Measurements from ENCODE around the gene PUS10. TPM values are rescaled to one million over a fixed set of nuclear protein-coding genes. Genes with fewer than 3 reads are reported as not detected.
"Not testable (repeated sequence)": the region's sequence is repeated elsewhere in the genome, so short reads cannot be mapped to it uniquely, and the experiment has no call there.

The PUS10 gene
- total and polyA plus RNA-seq, 5 donors from 2014 or later, result 4.5 to 7.1 (median 5.5) TPM

DNA sequence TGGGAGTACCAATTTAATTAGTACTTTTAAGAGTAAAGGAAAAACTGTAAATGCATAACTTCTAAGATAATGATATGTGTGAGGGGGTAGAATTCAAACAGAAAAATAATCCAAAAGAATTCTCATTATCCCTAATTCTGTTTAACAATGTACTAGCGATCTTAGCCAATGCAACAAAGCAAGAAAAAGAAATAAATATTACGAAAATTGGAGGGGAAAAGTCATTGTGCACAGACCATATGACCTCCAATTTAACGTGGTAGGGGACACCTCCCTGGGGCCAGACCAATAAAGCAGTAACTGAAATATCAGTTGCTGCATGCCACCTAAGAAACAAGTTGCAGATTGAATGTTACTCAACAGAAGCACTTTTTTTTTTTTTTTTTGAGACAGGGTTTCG lies 26.4 kb downstream of the PUS10 start:
- Mint-ChIP-seq H3K4me3 (peak overlapping the region in 2 of 4 donors; percentile 21 to 22), H3K27me3 (no peaks in the 10 kb centered on the region), H3K9me3 (peaks cover 0 to 7% (median 0%) of the 10 kb centered on the region in 7 donors), H3K27ac (peak overlapping the region in 1 of 3 donors; percentile 96), H3K36me3 (peaks cover 6% of the 10 kb centered on the region), H3K4me1 (peaks cover 5 to 23% (median 17%) of the 10 kb centered on the region in 4 donors)
- Histone ChIP-seq H3K27me3 (ENCODE audit: control insufficient read depth, insufficient read depth, low read length) (no peaks in the 10 kb centered on the region), H3K27ac (ENCODE audit: insufficient read depth, low read length, poor library complexity, severe bottlenecking) (no peak overlapping the region), H3K36me3 (ENCODE audit: control insufficient read depth, insufficient read depth, low read length) (no peaks in the 10 kb centered on the region), H3K4me1 (ENCODE audit: control insufficient read depth, insufficient read depth, low read length, poor library complexity, severe bottlenecking) (peaks cover 6% of the 10 kb centered on the region), H3K9me3 (ENCODE audit: control insufficient read depth in 2 of 2, low read length in 2 of 2) (no peaks in the 10 kb centered on the region), H3K4me3 (ENCODE audit: low read depth, low read length) (no peak overlapping the region)
- ATAC-seq (ENCODE audit: low read depth in 2 of 2), result no peak
- no peak for DNase-seq

DNA sequence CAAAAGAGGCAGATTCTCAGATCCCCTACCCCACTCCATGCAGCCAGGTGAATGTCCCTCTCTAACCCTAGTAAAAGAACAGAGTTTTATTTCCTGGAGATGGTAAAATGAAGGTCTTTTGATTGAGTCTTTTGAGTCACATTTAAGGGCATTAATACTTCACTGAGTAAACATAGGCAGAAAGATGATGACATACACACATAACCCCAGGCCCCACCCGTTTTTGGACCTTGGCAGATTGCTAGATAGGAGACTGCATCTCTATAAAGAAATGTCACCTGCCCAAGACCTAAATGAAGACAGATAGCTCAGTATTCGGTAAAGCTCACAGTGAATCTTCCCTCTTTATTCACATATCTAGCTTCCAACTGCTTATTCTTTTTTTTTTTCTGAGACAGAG lies 28.8 kb downstream of the PUS10 start:
- H3K4me1 Mint-ChIP-seq, result peaks cover 5 to 23% (median 16%) of the 10 kb centered on the region in 4 donors
- H3K4me3 Mint-ChIP-seq, result peak overlapping the region in 2 of 4 donors; percentile 35 to 75
- no peak for ATAC-seq (ENCODE audit: low read depth in 2 of 2)

GRCh38 chr2:60987656-60988055 lies 30.4 kb downstream of the PUS10 start:
- H3K4me3 Mint-ChIP-seq; H3K36me3 ChIP-seq (ENCODE audit: control insufficient read depth, insufficient read depth, low read length); DNase-seq; H3K27ac Mint-ChIP-seq; H3K27me3 Mint-ChIP-seq; H3K27me3 ChIP-seq (ENCODE audit: control insufficient read depth, insufficient read depth, low read length); H3K4me1 ChIP-seq (ENCODE audit: control insufficient read depth, insufficient read depth, low read length, poor library complexity, severe bottlenecking); H3K4me3 ChIP-seq (ENCODE audit: low read depth, low read length); H3K36me3 Mint-ChIP-seq; ATAC-seq (ENCODE audit: low read depth in 2 of 2); H3K27ac ChIP-seq (ENCODE audit: insufficient read depth, low read length, poor library complexity, severe bottlenecking); H3K9me3 ChIP-seq (ENCODE audit: control insufficient read depth in 2 of 2, low read length in 2 of 2); H3K9me3 Mint-ChIP-seq: not testable (repeated sequence)
- H3K4me1 Mint-ChIP-seq, result peaks cover 4 to 18% (median 6%) of the 10 kb centered on the region in 4 donors

More for the DNA sequence above, 28.8 kb downstream of the PUS10 start:
- H3K27me3 Mint-ChIP-seq, result no peaks in the 10 kb centered on the region
- peak overlapping the region in 1 of 3 donors; percentile 59 for H3K27ac Mint-ChIP-seq
- H3K27me3 ChIP-seq (ENCODE audit: control insufficient read depth, insufficient read depth, low read length), result no peaks in the 10 kb centered on the region
- no peaks in the 10 kb centered on the region for H3K9me3 ChIP-seq (ENCODE audit: control insufficient read depth in 2 of 2, low read length in 2 of 2)
- peaks cover 0 to 7% (median 1%) of the 10 kb centered on the region in 7 donors for H3K9me3 Mint-ChIP-seq
- DNase-seq, result no peak
- H3K36me3 Mint-ChIP-seq, result peaks cover 6% of the 10 kb centered on the region
- peaks cover 6% of the 10 kb centered on the region for H3K4me1 ChIP-seq (ENCODE audit: control insufficient read depth, insufficient read depth, low read length, poor library complexity, severe bottlenecking)
- H3K27ac ChIP-seq (ENCODE audit: insufficient read depth, low read length, poor library complexity, severe bottlenecking), result no peak overlapping the region
- no peak overlapping the region for H3K4me3 ChIP-seq (ENCODE audit: low read depth, low read length)
- no peaks in the 10 kb centered on the region for H3K36me3 ChIP-seq (ENCODE audit: control insufficient read depth, insufficient read depth, low read length)

- DNase-seq, result no peak
- no peaks in the 10 kb centered on the region for H3K9me3 ChIP-seq (ENCODE audit: control insufficient read depth in 2 of 2, low read length in 2 of 2)
- no peak overlapping the region for H3K4me3 Mint-ChIP-seq
These were observed 31.0 kb downstream of the PUS10 start for GRCh38 chr2:60987041-60987440.

GRCh38 chr2:60984720-60985119 lies 33.3 kb downstream of the PUS10 start:
- no peak overlapping the region for H3K27ac Mint-ChIP-seq
- no peaks in the 10 kb centered on the region for H3K4me1 ChIP-seq (ENCODE audit: control insufficient read depth, insufficient read depth, low read length, poor library complexity, severe bottlenecking)
- H3K4me3 Mint-ChIP-seq, result no peak overlapping the region
- H3K9me3 Mint-ChIP-seq, result peaks cover 0 to 1% (median 0%) of the 10 kb centered on the region in 7 donors
- H3K36me3 Mint-ChIP-seq, result no peaks in the 10 kb centered on the region
- ATAC-seq (ENCODE audit: low read depth in 2 of 2), result no peak
- no peak overlapping the region for H3K4me3 ChIP-seq (ENCODE audit: low read depth, low read length)
- no peak overlapping the region for H3K27ac ChIP-seq (ENCODE audit: insufficient read depth, low read length, poor library complexity, severe bottlenecking)
- no peak for DNase-seq
- peaks cover 0 to 7% (median 6%) of the 10 kb centered on the region in 4 donors for H3K4me1 Mint-ChIP-seq
- H3K36me3 ChIP-seq (ENCODE audit: control insufficient read depth, insufficient read depth, low read length), result no peaks in the 10 kb centered on the region
- no peaks in the 10 kb centered on the region for H3K9me3 ChIP-seq (ENCODE audit: control insufficient read depth in 2 of 2, low read length in 2 of 2)
- no peaks in the 10 kb centered on the region for H3K27me3 Mint-ChIP-seq
- H3K27me3 ChIP-seq (ENCODE audit: control insufficient read depth, insufficient read depth, low read length), result no peaks in the 10 kb centered on the region

More at GRCh38 chr2:60987041-60987440, 31.0 kb downstream of the PUS10 start:
- no peak for ATAC-seq (ENCODE audit: low read depth in 2 of 2)
- Histone ChIP-seq H3K4me1 (ENCODE audit: control insufficient read depth, insufficient read depth, low read length, poor library complexity, severe bottlenecking) (no peaks in the 10 kb centered on the region), H3K27ac (ENCODE audit: insufficient read depth, low read length, poor library complexity, severe bottlenecking) (no peak overlapping the region), H3K27me3 (ENCODE audit: control insufficient read depth, insufficient read depth, low read length) (no peaks in the 10 kb centered on the region), H3K4me3 (ENCODE audit: low read depth, low read length) (no peak overlapping the region), H3K36me3 (ENCODE audit: control insufficient read depth, insufficient read depth, low read length) (no peaks in the 10 kb centered on the region)
- Mint-ChIP-seq H3K4me1 (peaks cover 0 to 14% (median 2%) of the 10 kb centered on the region in 4 donors), H3K27ac (no peak overlapping the region), H3K9me3 (peaks cover 0 to 7% (median 1%) of the 10 kb centered on the region in 7 donors), H3K36me3 (peaks cover 6% of the 10 kb centered on the region), H3K27me3 (no peaks in the 10 kb centered on the region)

DNA sequence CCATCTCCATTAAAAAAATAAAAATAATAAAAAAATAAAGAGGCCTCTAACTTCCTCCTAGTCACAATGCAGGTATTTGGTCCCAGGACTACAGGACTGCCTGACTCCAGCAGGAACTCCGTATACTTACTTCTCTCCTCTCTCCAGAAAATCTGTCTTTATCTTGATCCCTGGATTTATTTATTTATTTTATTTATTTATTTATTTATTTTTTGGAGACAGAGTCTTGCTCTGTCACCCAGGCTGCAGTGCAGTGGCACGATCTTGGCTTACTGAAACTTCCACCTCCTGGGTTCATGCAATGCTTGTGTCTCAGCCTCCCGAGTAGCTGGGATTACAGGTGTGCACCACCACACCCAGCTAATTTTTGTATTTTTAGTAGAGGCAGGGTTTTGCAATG lies 36.0 kb downstream of the PUS10 start:
- not testable (repeated sequence) for H3K4me1 ChIP-seq (ENCODE audit: control insufficient read depth, insufficient read depth, low read length, poor library complexity, severe bottlenecking); DNase-seq; H3K36me3 Mint-ChIP-seq; H3K27me3 Mint-ChIP-seq; H3K27me3 ChIP-seq (ENCODE audit: control insufficient read depth, insufficient read depth, low read length); H3K36me3 ChIP-seq (ENCODE audit: control insufficient read depth, insufficient read depth, low read length); H3K9me3 Mint-ChIP-seq; H3K4me3 Mint-ChIP-seq; H3K27ac ChIP-seq (ENCODE audit: insufficient read depth, low read length, poor library complexity, severe bottlenecking); H3K9me3 ChIP-seq (ENCODE audit: control insufficient read depth in 2 of 2, low read length in 2 of 2); H3K27ac Mint-ChIP-seq; ATAC-seq (ENCODE audit: low read depth in 2 of 2); H3K4me3 ChIP-seq (ENCODE audit: low read depth, low read length)
- H3K4me1 Mint-ChIP-seq, result peaks cover 8 to 22% (median 10%) of the 10 kb centered on the region in 4 donors

- no peaks in the 10 kb centered on the region for H3K36me3 ChIP-seq (ENCODE audit: control insufficient read depth, insufficient read depth, low read length)
- H3K4me1 Mint-ChIP-seq, result peaks cover 11 to 35% (median 14%) of the 10 kb centered on the region in 4 donors
- peaks cover 0 to 1% (median 0%) of the 10 kb centered on the region in 7 donors for H3K9me3 Mint-ChIP-seq
- H3K4me1 ChIP-seq (ENCODE audit: control insufficient read depth, insufficient read depth, low read length, poor library complexity, severe bottlenecking), result no peaks in the 10 kb centered on the region
- ATAC-seq (ENCODE audit: low read depth in 2 of 2) (no peak), DNase-seq (no peak)
- no peaks in the 10 kb centered on the region for H3K27me3 Mint-ChIP-seq
- H3K9me3 ChIP-seq (ENCODE audit: control insufficient read depth in 2 of 2, low read length in 2 of 2), result no peaks in the 10 kb centered on the region
- no peaks in the 10 kb centered on the region for H3K27me3 ChIP-seq (ENCODE audit: control insufficient read depth, insufficient read depth, low read length)
- no peak overlapping the region for H3K4me3 ChIP-seq (ENCODE audit: low read depth, low read length)
- no peaks in the 10 kb centered on the region for H3K36me3 Mint-ChIP-seq
- no peak overlapping the region for H3K4me3 Mint-ChIP-seq
- no peak overlapping the region for H3K27ac ChIP-seq (ENCODE audit: insufficient read depth, low read length, poor library complexity, severe bottlenecking)
- no peak overlapping the region for H3K27ac Mint-ChIP-seq
These were observed 37.8 kb downstream of the PUS10 start for GRCh38 chr2:60980071-60980815.

DNA sequence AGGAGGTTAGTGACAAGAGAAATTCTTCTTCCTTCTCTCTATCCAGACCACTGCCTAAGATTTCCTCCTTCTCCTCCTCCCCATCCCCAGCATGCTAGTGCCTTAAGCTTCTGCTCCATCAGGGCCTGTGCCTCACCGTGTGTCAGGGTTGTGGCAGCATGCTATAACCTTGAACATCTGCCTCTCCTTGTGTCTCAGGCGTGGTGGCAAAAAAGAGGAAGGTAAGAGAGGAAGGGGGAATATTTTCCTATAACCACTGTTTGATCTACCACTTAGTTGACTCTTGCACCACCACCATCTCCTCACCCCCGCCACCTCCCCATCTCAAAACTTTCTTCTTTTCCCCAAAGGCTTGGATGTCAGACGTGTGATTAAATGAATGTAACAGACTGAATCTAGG lies 38.8 kb downstream of the PUS10 start:
- no peaks in the 10 kb centered on the region for H3K9me3 Mint-ChIP-seq
- H3K27ac Mint-ChIP-seq, result no peak overlapping the region
- ATAC-seq (ENCODE audit: low read depth in 2 of 2), result no peak
- no peaks in the 10 kb centered on the region for H3K27me3 Mint-ChIP-seq
- DNase-seq, result no peak
- H3K4me1 ChIP-seq (ENCODE audit: control insufficient read depth, insufficient read depth, low read length, poor library complexity, severe bottlenecking), result no peaks in the 10 kb centered on the region
- H3K27me3 ChIP-seq (ENCODE audit: control insufficient read depth, insufficient read depth, low read length), result no peaks in the 10 kb centered on the region
- peaks cover 11 to 37% (median 14%) of the 10 kb centered on the region in 4 donors for H3K4me1 Mint-ChIP-seq
- no peak overlapping the region for H3K27ac ChIP-seq (ENCODE audit: insufficient read depth, low read length, poor library complexity, severe bottlenecking)
- H3K9me3 ChIP-seq (ENCODE audit: control insufficient read depth in 2 of 2, low read length in 2 of 2), result no peaks in the 10 kb centered on the region
- H3K4me3 Mint-ChIP-seq, result no peak overlapping the region
- H3K36me3 Mint-ChIP-seq, result no peaks in the 10 kb centered on the region
- no peak overlapping the region for H3K4me3 ChIP-seq (ENCODE audit: low read depth, low read length)
- H3K36me3 ChIP-seq (ENCODE audit: control insufficient read depth, insufficient read depth, low read length), result no peaks in the 10 kb centered on the region
